ES-I3 (cell line): Measurements from ENCODE around the gene ZFP57.

Experiments
- H3K36me3 ChIP-seq: 2 replicates; pipeline ENCODE4 v1.6.1; 2013; ENCODE audit warnings: mild to moderate bottlenecking, low read length, control low read depth, moderate library complexity; ENCODE audit not compliant: insufficient read depth
- H3K4me1 ChIP-seq: 2 replicates; pipeline ENCODE4 v1.6.1; 2013; ENCODE audit warnings: mild to moderate bottlenecking, control low read depth, low read length; ENCODE audit not compliant: insufficient read depth
- H3K9ac ChIP-seq: 2 replicates; pipeline ENCODE4 v1.6.1; 2013; ENCODE audit warnings: low read depth, mild to moderate bottlenecking, low read length, moderate library complexity
- H3K9me3 ChIP-seq: 2 replicates; pipeline ENCODE4 v1.6.1; 2013; ENCODE audit warnings: mild to moderate bottlenecking, low read length, moderate library complexity; ENCODE audit not compliant: control insufficient read depth, insufficient read depth

The ZFP57 gene

GRCh38 chr6:29680904-29681303, at the start of gene ZFP57:
TSS of gene ZFP57 (minus strand) at chr6:29681152. CDS start at chr6:29677003, 4,149 bp downstream.
- Histone ChIP-seq H3K36me3 (no peaks in the 10 kb centered on the region), H3K4me1 (peaks cover 27% of the 10 kb centered on the region; the same call in 1 of the 2 replicates), H3K9ac (no peak within 1 kb of the TSS), H3K9me3 (peaks cover 6% of the 10 kb centered on the region; the same call in 1 of the 2 replicates)

- no peak overlapping the region for H3K9ac ChIP-seq
- no peaks in the 10 kb centered on the region for H3K9me3 ChIP-seq
- no peaks in the 10 kb centered on the region for H3K4me1 ChIP-seq
These were observed 49.7 kb upstream of the ZFP57 start for GRCh38 chr6:29730575-29731126.

GRCh38 chr6:29729774-29730328, 48.9 kb upstream of the ZFP57 start:
- Histone ChIP-seq H3K9ac (no peak overlapping the region), H3K36me3 (no peaks in the 10 kb centered on the region), H3K9me3 (no peaks in the 10 kb centered on the region), H3K4me1 (no peaks in the 10 kb centered on the region)

More at GRCh38 chr6:29730575-29731126, 49.7 kb upstream of the ZFP57 start:
- no peaks in the 10 kb centered on the region for H3K36me3 ChIP-seq

GRCh38 chr6:29728875-29729270, 47.9 kb upstream of the ZFP57 start:
- Histone ChIP-seq H3K4me1 (no peaks in the 10 kb centered on the region), H3K36me3 (no peaks in the 10 kb centered on the region), H3K9ac (no peak overlapping the region), H3K9me3 (no peaks in the 10 kb centered on the region)

- no peaks in the 10 kb centered on the region for H3K36me3 ChIP-seq
- no peaks in the 10 kb centered on the region; the same call in 1 of the 2 replicates for H3K9me3 ChIP-seq
- no peak overlapping the region for H3K9ac ChIP-seq
- no peaks in the 10 kb centered on the region for H3K4me1 ChIP-seq
These were observed 47.4 kb upstream of the ZFP57 start for GRCh38 chr6:29728173-29728874.

- Histone ChIP-seq H3K36me3 (no peaks in the 10 kb centered on the region), H3K4me1 (no peaks in the 10 kb centered on the region), H3K9me3 (no peaks in the 10 kb centered on the region; the same call in 1 of the 2 replicates), H3K9ac (no peak overlapping the region)
These were observed 46.7 kb upstream of the ZFP57 start for GRCh38 chr6:29727637-29728036.

GRCh38 chr6:29726571-29727194, 45.7 kb upstream of the ZFP57 start:
- Histone ChIP-seq H3K9ac (no peak overlapping the region), H3K4me1 (no peaks in the 10 kb centered on the region), H3K36me3 (no peaks in the 10 kb centered on the region), H3K9me3 (no peaks in the 10 kb centered on the region; the same call in 1 of the 2 replicates)

GRCh38 chr6:29726001-29726400, 45.0 kb upstream of the ZFP57 start:
- no peaks in the 10 kb centered on the region for H3K4me1 ChIP-seq

GRCh38 chr6:29724937-29725869, 44.3 kb upstream of the ZFP57 start:
- Histone ChIP-seq H3K9me3 (no peaks in the 10 kb centered on the region; the same call in none of the 2 replicates), H3K9ac (no peak overlapping the region), H3K36me3 (no peaks in the 10 kb centered on the region), H3K4me1 (no peaks in the 10 kb centered on the region)

More at GRCh38 chr6:29726001-29726400, 45.0 kb upstream of the ZFP57 start:
- H3K9ac ChIP-seq: no peak overlapping the region
- no peaks in the 10 kb centered on the region; the same call in none of the 2 replicates for H3K9me3 ChIP-seq
- no peaks in the 10 kb centered on the region for H3K36me3 ChIP-seq

GRCh38 chr6:29723666-29724588, 43.0 kb upstream of the ZFP57 start:
- Histone ChIP-seq H3K9ac (peak overlapping the region; percentile 70), H3K4me1 (no peaks in the 10 kb centered on the region), H3K36me3 (no peaks in the 10 kb centered on the region), H3K9me3 (no peaks in the 10 kb centered on the region; the same call in none of the 2 replicates)

- no peaks in the 10 kb centered on the region for H3K4me1 ChIP-seq
- no peaks in the 10 kb centered on the region for H3K36me3 ChIP-seq
- no peaks in the 10 kb centered on the region; the same call in none of the 2 replicates for H3K9me3 ChIP-seq
- H3K9ac ChIP-seq: peak within 1 kb of the TSS; percentile 70
These were observed 42.3 kb upstream of the ZFP57 start, which contains the start of gene HLA-F for GRCh38 chr6:29723262-29723665. TSS of gene HLA-F (plus strand) at chr6:29723434. CDS start at chr6:29723464, 30 bp downstream.

GRCh38 chr6:29720863-29721262, 39.9 kb upstream of the ZFP57 start:
- no peak overlapping the region for H3K9ac ChIP-seq
- H3K36me3 ChIP-seq: no peaks in the 10 kb centered on the region
- H3K4me1 ChIP-seq: no peaks in the 10 kb centered on the region
- H3K9me3 ChIP-seq: no peaks in the 10 kb centered on the region; the same call in none of the 2 replicates
